Peyer's patch (tissue), 4 donors: ENCODE measurements around the gene RPS18. TPM values are rescaled to one million over a fixed set of nuclear protein-coding genes. Genes with fewer than 3 reads are reported as not detected.

ENCODE experiments used
- DNase-seq, 3 donors: peaks; one replicate each; pipeline ENCODE4 v3.0.0-alpha.2; 2017 to 2019
- H3K27ac ChIP-seq, 4 donors: fragments of 200-600 bp; sonication (generic); one replicate each; pipeline ENCODE4 v1.5.1; 2016 to 2019
- H3K27me3 ChIP-seq, 2 donors: fragments of 200-600 bp; sonication (generic); one replicate each; pipeline ENCODE4 v1.5.1; 2019
- H3K36me3 ChIP-seq, 3 donors: fragments of 200-600 bp; sonication (generic); one replicate each; pipeline ENCODE4 v1.5.1; 2016 to 2019
- H3K4me1 ChIP-seq, 4 donors: fragments of 200-600 bp; sonication (generic); one replicate each; pipeline ENCODE4 v1.5.1; 2016 to 2019
- H3K4me3 ChIP-seq, 4 donors: fragments of 200-600 bp; sonication (generic); 1 replicate in 3 of 4; 2 replicates in 1 of 4; pipeline ENCODE4 v1.5.1; 2016 to 2019; ENCODE audit warnings: mild to moderate bottlenecking in 1 of 4
- H3K9me3 ChIP-seq, 4 donors: fragments of 200-600 bp; sonication (generic); one replicate each; pipeline ENCODE4 v1.5.1; 2016 to 2019; ENCODE audit warnings: mild to moderate bottlenecking in 1 of 4
- POLR2A ChIP-seq, 2 donors: fragments of 450-650 bp; IDR thresholded peaks; one replicate each; pipeline ENCODE4 v1.5.1; 2017; ENCODE audit warnings: antibody characterized with exemption in 2 of 2, mild to moderate bottlenecking in 2 of 2, moderate library complexity in 2 of 2
- total RNA-seq, 4 donors: library from RNA; depleted of rRNA; stranded (reverse); fragments of >200 nt; gene quantifications; one replicate each; pipeline ENCODE4 v1.1.0, GENCODE V29; 2016
- TF ChIP-seq, protein P1 (sequence below), 6 experiments: fragments of 450-650 bp in 4 of 6; fragments of 200-600 bp in 2 of 6; sonication (generic) in 1 of 6; IDR thresholded peaks; one replicate each; pipeline ENCODE4 v1.5.1; 2017 to 2019; ENCODE audit warnings: antibody characterized with exemption in 6 of 6, mild to moderate bottlenecking in 3 of 6, moderate library complexity in 1 of 6

RPS18 gene
- total RNA-seq, 4 donors from 2014 or later, result 697 to 1,875 (median 903) TPM

DNA sequence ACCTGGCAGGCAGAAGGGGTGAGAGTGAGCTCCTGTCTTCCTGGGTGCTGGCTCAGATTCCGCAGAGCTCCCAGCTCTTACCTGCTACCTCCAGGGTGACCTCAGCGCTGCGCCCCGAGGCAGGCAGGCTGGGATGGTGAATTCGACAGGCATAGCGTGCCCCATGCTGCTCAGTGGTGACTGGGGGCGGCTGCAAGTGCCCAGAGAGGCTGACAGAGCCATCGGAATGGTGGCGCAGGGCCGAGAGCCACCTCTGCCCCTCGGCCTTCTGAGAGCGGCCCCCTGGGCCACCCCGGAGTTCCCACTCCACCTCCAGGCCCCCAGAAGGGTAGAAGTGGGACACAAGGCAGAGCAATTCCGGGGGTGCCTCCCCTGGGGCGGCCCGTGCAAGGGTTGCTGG, 32.3 kb downstream of the RPS18 start:
- H3K27ac ChIP-seq, result no peak overlapping the region

GRCh38 chr6:33305052-33305451, 33.2 kb downstream of the RPS18 start:
- no peaks in the 10 kb centered on the region for H3K27me3 ChIP-seq
- H3K36me3 ChIP-seq, result peaks cover 0 to 56% (median 0%) of the 10 kb centered on the region in 3 donors
- no peak overlapping the region for H3K4me3 ChIP-seq
- peaks cover 0 to 8% (median 2%) of the 10 kb centered on the region in 4 donors for H3K4me1 ChIP-seq
- no peaks in the 10 kb centered on the region for H3K9me3 ChIP-seq
- DNase-seq, result no peak
- TF ChIP-seq, protein P1, sequence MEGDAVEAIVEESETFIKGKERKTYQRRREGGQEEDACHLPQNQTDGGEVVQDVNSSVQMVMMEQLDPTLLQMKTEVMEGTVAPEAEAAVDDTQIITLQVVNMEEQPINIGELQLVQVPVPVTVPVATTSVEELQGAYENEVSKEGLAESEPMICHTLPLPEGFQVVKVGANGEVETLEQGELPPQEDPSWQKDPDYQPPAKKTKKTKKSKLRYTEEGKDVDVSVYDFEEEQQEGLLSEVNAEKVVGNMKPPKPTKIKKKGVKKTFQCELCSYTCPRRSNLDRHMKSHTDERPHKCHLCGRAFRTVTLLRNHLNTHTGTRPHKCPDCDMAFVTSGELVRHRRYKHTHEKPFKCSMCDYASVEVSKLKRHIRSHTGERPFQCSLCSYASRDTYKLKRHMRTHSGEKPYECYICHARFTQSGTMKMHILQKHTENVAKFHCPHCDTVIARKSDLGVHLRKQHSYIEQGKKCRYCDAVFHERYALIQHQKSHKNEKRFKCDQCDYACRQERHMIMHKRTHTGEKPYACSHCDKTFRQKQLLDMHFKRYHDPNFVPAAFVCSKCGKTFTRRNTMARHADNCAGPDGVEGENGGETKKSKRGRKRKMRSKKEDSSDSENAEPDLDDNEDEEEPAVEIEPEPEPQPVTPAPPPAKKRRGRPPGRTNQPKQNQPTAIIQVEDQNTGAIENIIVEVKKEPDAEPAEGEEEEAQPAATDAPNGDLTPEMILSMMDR (IDR thresholded peaks at IDR 0.05), result no peak
- TF ChIP-seq POLR2A (IDR thresholded peaks at IDR 0.05), result no peak
- no peak overlapping the region for H3K27ac ChIP-seq

More for the DNA sequence above, 32.3 kb downstream of the RPS18 start:
- Histone ChIP-seq H3K9me3 (no peaks in the 10 kb centered on the region), H3K4me3 (no peak overlapping the region), H3K27me3 (no peaks in the 10 kb centered on the region), H3K36me3 (peaks cover 0 to 51% (median 0%) of the 10 kb centered on the region in 3 donors), H3K4me1 (peaks cover 0 to 11% (median 2%) of the 10 kb centered on the region in 4 donors)
- TF ChIP-seq, protein P1 (IDR thresholded peaks at IDR 0.05), result no peak
- TF ChIP-seq POLR2A (IDR thresholded peaks at IDR 0.05), result no peak
- no peak for DNase-seq

DNA sequence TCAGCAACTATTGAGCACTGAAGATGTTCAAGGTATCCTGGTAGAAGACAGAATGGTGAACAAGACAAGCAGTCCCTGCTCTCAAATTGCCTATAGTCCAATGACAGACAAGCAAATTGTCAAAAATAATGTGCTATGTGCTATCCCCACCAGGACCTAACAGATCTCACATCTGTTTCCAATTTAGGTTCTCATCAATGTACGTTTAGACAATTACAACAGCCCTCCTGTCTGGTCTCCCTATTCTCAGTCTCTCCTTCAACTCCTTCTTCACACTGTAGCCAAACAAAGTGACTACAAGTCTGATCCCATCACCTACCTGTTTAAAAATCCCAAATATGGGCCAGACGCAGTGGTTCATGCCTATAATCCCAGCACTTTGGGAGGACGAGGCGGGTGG, 34.5 kb downstream of the RPS18 start:
- no peaks in the 10 kb centered on the region for H3K9me3 ChIP-seq
- no peak overlapping the region for H3K27ac ChIP-seq
- no peaks in the 10 kb centered on the region for H3K27me3 ChIP-seq
- no peak overlapping the region for H3K4me3 ChIP-seq
- peaks cover 0 to 12% (median 3%) of the 10 kb centered on the region in 4 donors for H3K4me1 ChIP-seq
- TF ChIP-seq POLR2A (IDR thresholded peaks at IDR 0.05), result no peak
- peaks cover 0 to 64% (median 0%) of the 10 kb centered on the region in 3 donors for H3K36me3 ChIP-seq
- no peak for DNase-seq

- Histone ChIP-seq H3K4me3 (peak overlapping the region; percentile 67 to 90 (median 80)), H3K9me3 (no peaks in the 10 kb centered on the region), H3K27me3 (no peaks in the 10 kb centered on the region), H3K4me1 (peaks cover 4 to 45% (median 25%) of the 10 kb centered on the region in 4 donors), H3K27ac (peak overlapping the region; percentile 92 to 99 (median 96)), H3K36me3 (peaks cover 0 to 18% (median 0%) of the 10 kb centered on the region in 3 donors)
- TF ChIP-seq POLR2A (IDR thresholded peaks at IDR 0.05), result no peak
- TF ChIP-seq, protein P1 (IDR thresholded peaks at IDR 0.05), result no peak
- DNase-seq, result peak; percentile 74 to 94 (median 91)
Observed at GRCh38 chr6:33312361-33313104, 40.7 kb downstream of the RPS18 start.

DNA sequence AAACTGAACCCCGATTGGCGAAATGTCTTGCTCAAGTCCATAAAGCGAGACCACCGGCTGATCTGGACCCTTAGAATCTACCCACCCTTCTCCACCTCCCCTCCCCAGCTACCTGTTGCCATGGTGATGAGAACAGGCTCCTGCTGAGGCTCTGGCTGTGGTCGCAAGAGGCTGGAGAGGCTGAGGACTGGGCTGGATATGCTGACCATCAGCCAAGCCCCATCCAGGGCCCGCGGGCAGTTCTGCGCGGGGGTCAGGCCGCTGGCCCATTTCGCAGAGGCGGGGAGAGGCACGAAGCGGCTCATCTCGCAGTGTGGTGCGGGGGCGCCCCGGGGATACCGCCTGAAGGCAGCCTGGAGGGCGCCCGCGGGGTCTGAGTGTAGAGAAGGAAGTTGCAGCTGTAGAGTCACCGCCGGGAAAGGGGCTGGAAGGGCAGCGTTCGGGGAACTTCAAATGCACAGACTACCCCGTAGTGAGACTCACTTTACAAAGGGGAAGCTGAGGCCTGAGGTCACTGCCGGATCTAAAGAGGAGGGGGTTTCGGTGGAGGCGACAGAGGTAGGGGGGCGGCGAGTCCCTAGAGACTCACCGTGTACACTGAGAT, 41.3 kb downstream of the RPS18 start:
- peak overlapping the region; percentile 92 to 99 (median 96) for H3K27ac ChIP-seq
- peak; percentile 68 to 78 (median 74) for DNase-seq

More for the DNA sequence above, 41.3 kb downstream of the RPS18 start:
- peaks cover 4 to 46% (median 25%) of the 10 kb centered on the region in 4 donors for H3K4me1 ChIP-seq
- H3K9me3 ChIP-seq, result no peaks in the 10 kb centered on the region
- TF ChIP-seq, protein P1 (IDR thresholded peaks at IDR 0.05), result no peak
- no peak for TF ChIP-seq POLR2A (IDR thresholded peaks at IDR 0.05)
- H3K36me3 ChIP-seq, result peaks cover 0 to 18% (median 0%) of the 10 kb centered on the region in 3 donors
- peak overlapping the region; percentile 67 to 90 (median 80) for H3K4me3 ChIP-seq
- no peaks in the 10 kb centered on the region for H3K27me3 ChIP-seq
